ENCODE results near the gene DNAJC11.

- TF ChIP-seq CTCF (IDR thresholded peaks at IDR 0.05) (no peak), FOXM1 (IDR thresholded peaks at IDR 0.05; ENCODE audit: low read depth) (no peak), YY1 (IDR thresholded peaks at IDR 0.05; ENCODE audit: low read depth) (no peak), POLR2AphosphoS5 (IDR thresholded peaks at IDR 0.05; ENCODE audit: low read depth, low read length) (no peak), REST (IDR thresholded peaks at IDR 0.05; ENCODE audit: low read depth, low read length) (no peak), MEF2A (IDR thresholded peaks at IDR 0.05; ENCODE audit: borderline replicate concordance, low read depth) (no peak), CHD2 (IDR thresholded peaks at IDR 0.05; ENCODE audit: low read length, partially characterized antibody) (no peak), GATA2 (CRISPR knock-in tag; IDR thresholded peaks at IDR 0.05) (no peak), MAX (IDR thresholded peaks at IDR 0.05; ENCODE audit: low read depth) (no peak), JUND (IDR thresholded peaks at IDR 0.05) (no peak), RXRA (IDR thresholded peaks at IDR 0.05; ENCODE audit: borderline replicate concordance, low read depth) (no peak), FOXJ3 (CRISPR knock-in tag; IDR thresholded peaks at IDR 0.05) (no peak)
Measured at GRCh38 chr1:6690186-6690585, 11.4 kb downstream of the DNAJC11 start.

Data from SK-N-SH (cell line).